ENCODE data around the gene RINL.
"Not testable (repeated sequence)": the region's sequence is repeated elsewhere in the genome, so short reads cannot be mapped to it uniquely, and the experiment has no call there.

Gene RINL

DNA sequence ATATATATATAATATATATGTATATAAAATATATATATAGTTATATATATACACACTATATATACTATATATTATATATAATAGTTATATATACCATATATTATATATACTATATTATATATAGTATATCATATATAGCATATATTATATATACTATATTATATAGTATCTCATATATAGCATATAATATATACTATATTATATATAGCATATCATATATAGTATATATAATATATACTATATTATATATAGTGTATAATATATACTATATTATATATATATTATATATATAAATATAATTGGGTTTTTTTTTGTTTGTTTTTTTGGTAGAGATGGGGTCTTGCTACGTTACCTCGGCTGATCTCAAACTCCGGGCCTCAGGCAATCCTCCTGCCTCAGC is 16.7 kb downstream of the RINL start:
- TF ChIP-seq, protein P1, sequence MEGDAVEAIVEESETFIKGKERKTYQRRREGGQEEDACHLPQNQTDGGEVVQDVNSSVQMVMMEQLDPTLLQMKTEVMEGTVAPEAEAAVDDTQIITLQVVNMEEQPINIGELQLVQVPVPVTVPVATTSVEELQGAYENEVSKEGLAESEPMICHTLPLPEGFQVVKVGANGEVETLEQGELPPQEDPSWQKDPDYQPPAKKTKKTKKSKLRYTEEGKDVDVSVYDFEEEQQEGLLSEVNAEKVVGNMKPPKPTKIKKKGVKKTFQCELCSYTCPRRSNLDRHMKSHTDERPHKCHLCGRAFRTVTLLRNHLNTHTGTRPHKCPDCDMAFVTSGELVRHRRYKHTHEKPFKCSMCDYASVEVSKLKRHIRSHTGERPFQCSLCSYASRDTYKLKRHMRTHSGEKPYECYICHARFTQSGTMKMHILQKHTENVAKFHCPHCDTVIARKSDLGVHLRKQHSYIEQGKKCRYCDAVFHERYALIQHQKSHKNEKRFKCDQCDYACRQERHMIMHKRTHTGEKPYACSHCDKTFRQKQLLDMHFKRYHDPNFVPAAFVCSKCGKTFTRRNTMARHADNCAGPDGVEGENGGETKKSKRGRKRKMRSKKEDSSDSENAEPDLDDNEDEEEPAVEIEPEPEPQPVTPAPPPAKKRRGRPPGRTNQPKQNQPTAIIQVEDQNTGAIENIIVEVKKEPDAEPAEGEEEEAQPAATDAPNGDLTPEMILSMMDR (IDR thresholded peaks at IDR 0.05; ENCODE audit: insufficient read depth, low read depth, low read length, missing control alignments), result no peak
- DNase-seq (ENCODE audit: low read depth), result no peak
- H3K4me3 ChIP-seq (ENCODE audit: low read length), result no peak overlapping the region

DNA sequence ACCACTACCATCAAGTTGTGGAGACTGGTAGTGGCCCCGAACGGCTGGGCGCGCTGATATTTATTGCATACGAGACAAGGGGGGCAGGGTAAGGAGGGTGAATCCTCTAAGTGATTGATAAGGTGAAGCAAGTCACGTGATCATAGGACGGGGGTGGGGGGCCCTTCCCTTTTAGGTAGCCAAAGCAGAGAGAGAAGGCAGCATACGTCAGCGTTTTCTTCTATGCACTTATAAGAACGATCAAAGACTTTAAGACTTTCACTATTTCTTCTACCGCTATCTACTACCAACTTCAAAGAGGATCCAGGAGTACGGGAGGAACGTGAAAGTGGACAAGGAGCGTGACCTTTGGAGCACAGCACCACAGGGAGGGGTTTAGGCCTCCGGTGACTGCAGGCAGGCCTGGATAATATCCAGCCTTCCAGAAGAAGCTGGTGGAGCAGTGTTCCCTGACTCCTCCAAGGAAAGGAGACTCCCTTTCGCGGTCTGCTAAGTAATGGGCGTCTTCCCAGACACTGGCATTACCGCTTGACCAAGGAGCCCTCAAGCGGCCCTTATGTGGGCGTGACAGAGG is 18.4 kb downstream of the RINL start:
- DNase-seq (ENCODE audit: low read depth); H3K4me3 ChIP-seq (ENCODE audit: low read length): not testable (repeated sequence)

DNA sequence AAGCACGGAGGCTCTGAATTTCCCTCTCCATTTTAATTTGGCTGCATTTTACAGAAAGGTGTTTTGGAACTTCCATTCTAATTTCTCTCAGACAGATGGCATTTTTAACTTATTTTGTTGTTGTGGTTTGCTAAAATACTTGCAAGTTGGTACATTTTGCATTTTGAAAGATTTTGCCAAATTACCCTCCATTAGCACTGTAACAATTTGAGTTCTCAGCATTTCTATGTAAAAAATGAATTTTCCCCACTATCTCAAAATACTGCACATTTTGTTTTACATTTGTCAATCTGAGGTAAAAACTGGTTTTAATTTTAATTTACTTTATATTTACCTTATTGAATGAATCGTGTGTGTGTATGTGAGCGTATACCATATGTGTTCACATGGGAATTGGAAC is 21.3 kb downstream of the RINL start:
- TF ChIP-seq, protein P1 (IDR thresholded peaks at IDR 0.05; ENCODE audit: insufficient read depth, low read depth, low read length, missing control alignments), result no peak
- H3K4me3 ChIP-seq (ENCODE audit: low read length), result no peak overlapping the region
- DNase-seq (ENCODE audit: low read depth), result no peak

DNA sequence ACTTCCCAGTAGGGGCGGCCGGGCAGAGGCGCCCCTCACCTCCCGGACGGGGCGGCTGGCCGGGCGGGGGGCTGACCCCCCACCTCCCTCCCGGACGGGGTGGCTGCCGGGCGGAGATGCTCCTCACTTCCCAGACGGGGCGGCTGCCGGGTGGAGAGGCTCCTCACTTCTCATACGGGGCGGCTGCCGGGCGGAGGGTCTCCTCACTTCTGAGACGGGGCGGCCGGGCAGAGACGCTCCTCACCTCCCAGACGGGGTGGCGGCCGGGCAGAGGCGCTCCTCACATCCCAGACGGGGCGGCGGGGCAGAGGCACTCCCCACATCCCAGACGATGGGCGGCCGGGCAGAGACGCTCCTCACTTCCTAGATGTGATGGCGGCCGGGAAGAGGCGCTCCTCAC is 22.3 kb downstream of the RINL start:
- not testable (repeated sequence) for H3K4me3 ChIP-seq (ENCODE audit: low read length); DNase-seq (ENCODE audit: low read depth)

DNA sequence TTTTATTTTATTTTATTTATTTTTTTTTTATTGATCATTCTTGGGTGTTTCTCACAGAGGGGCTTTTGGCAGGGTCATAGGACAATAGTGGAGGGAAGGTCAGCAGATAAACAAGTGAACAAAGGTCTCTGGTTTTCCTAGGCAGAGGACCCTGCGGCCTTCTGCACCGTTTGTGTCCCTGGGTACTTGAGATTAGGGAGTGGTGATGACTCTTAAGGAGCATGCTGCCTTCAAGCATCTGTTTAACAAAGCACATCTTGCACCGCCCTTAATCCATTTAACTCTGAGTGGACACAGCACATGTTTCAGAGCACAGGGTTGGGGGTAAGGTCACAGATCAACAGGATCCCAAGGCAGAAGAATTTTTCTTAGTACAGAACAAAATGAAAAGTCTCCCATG is 23.1 kb downstream of the RINL start:
- H3K4me3 ChIP-seq (ENCODE audit: low read length); DNase-seq (ENCODE audit: low read depth): not testable (repeated sequence)

DNA sequence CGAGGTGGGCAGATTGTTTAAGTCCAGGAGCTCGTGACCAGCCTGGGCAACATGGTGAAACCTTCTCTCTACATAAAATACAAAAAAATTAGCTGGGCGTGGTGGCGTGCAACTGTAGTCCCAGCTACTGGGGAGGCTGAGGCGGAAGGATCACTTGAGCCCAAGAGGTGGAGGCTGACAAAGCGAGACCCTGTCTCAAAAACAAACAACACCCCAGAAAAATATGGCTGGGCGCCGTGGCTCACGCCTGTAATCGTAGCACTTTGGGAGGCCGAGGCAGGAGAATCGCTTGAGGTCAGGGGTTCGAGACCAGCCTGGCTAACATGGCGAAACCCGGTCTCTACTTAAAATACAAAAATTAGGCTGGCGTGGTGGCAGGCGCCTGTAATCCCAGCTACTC is 24.9 kb downstream of the RINL start:
- no peak for DNase-seq (ENCODE audit: low read depth)
- H3K4me3 ChIP-seq (ENCODE audit: low read length), result no peak overlapping the region

DNA sequence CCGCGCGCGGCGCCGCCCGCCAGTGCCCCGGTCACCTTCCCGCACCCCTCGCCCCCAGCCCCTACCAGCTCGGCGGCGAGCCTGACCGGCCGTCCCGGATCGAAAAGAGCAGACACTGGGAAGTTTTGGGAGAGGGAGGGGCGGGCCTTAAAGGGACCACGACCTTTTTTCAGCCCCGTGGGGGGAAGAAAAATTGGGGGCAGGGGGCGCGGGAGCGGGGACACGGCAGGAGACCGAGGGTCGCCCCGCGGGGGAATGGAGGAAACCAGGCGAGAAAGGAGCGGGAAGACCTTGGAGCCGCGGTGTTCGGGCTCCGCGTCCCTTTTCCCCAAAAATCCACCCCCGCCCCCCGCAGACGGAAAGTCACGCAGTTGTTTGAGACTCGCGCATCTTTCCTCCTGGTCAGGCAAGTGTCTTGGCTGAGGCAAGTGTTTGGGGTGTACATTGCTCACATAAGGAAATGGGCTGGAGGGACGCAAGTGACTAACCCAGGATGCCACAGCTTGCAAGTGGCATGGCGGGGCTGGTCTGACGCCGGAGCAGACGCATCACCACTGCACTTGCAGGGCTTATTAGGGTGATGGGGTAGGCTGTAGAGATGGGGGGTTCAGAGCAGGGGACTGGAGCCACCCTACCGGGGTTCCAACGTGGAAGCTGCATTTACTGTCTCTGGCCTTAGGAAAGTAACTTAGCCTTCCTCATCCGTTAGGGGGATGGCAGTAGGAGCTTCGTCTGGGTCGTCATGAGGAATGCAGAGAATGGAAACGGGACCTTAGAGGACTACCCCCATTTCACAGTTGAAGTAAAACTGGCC is 25.6 kb downstream of the RINL start:
- TF ChIP-seq, protein P1 (IDR thresholded peaks at IDR 0.05; ENCODE audit: insufficient read depth, low read depth, low read length, missing control alignments), result no peak
- peak; percentile 93 for DNase-seq (ENCODE audit: low read depth)
- H3K4me3 ChIP-seq (ENCODE audit: low read length), result peak overlapping the region; percentile 73

More for the DNA sequence above, 24.9 kb downstream of the RINL start:
- TF ChIP-seq, protein P1 (IDR thresholded peaks at IDR 0.05; ENCODE audit: insufficient read depth, low read depth, low read length, missing control alignments), result no peak

DNA sequence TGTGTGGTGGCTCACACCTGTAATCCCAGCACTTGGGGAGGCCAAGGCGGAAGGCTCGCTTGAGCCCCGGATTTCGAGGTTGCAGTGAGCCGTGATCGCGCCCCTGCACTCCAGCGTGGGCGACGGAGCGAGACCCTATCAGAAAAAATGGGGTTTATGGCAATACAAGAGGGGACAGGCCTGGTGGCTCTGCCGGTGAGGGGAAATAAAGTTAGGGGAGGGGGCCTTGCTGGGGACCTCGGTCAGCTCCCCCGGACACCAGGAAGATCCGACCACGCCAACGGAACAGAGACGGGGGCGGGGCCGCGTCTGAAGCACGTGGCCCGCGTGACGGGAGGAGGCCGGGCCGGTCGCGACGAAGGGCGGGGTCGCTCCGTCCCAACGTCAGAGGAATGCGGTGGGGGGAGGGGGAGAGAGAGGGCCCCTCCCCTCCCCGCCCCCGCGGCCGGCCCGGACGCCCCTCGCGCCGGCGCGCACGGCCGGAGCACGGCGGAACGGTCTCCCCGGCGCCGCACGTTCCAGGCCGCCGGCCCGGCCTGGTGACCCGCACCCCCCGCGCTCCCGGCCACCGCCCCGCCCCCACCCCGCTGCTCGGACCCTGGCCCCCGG is 26.3 kb downstream of the RINL start:
- DNase-seq (ENCODE audit: low read depth), result peak; percentile 93
- TF ChIP-seq, protein P1 (IDR thresholded peaks at IDR 0.05; ENCODE audit: insufficient read depth, low read depth, low read length, missing control alignments), result no peak
- H3K4me3 ChIP-seq (ENCODE audit: low read length), result peak overlapping the region; percentile 73

Data from epithelial cell of esophagus (primary cell).